Uterus (tissue), 2 donors: ENCODE data around the gene ZP1.

ENCODE experiments used
- CTCF ChIP-seq, 4 experiments: fragments of 200-600 bp in 2 of 4; fragments of 450-650 bp in 2 of 4; sonication (generic) in 2 of 4; IDR thresholded peaks; one replicate each; pipeline ENCODE4 v1.5.1; 2016 to 2019; ENCODE audit warnings: antibody characterized with exemption in 4 of 4, mild to moderate bottlenecking in 2 of 4, moderate library complexity in 1 of 4
- POLR2A ChIP-seq, 2 donors: fragments of 450-650 bp; IDR thresholded peaks; one replicate each; pipeline ENCODE4 v1.6.1; 2016; ENCODE audit warnings: antibody characterized with exemption in 2 of 2, mild to moderate bottlenecking in 1 of 2, moderate library complexity in 1 of 2

- no peak for TF ChIP-seq POLR2A (IDR thresholded peaks at IDR 0.05)
- TF ChIP-seq CTCF (IDR thresholded peaks at IDR 0.05) = no peak
Measured at GRCh38 chr11:60831501-60832079, 35.8 kb upstream of the ZP1 start.
